Amygdala (tissue), 56 donors: ENCODE results near the gene RIT2.

ENCODE experiments used
- DNase-seq, 56 donors: peaks; one replicate each; lab custom pipeline; 2025; lab: John Stamatoyannopoulos, UW

The RIT2 gene

GRCh38 chr18:43017622-43018021 is 97.9 kb downstream of the RIT2 start:
- no peak for DNase-seq

DNA sequence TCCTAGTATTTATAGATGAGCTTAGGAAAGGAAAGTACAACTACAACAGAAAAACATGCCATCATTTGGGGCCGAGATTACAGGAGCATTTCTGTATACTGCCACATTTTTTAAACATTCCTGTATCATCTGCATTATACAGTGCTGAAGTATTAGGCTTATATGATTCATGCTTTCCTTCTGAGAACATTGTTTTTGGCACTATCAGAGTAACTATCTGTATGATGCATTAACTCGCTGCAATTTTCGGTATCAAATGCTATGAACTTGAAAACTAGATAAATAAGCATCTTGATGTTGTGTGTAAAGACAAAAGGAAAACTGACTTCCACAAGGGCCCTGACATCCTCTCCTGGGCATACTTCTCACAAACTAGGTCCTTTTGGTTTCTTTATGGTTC is 102.0 kb downstream of the RIT2 start:
- DNase-seq, result no peak

DNA sequence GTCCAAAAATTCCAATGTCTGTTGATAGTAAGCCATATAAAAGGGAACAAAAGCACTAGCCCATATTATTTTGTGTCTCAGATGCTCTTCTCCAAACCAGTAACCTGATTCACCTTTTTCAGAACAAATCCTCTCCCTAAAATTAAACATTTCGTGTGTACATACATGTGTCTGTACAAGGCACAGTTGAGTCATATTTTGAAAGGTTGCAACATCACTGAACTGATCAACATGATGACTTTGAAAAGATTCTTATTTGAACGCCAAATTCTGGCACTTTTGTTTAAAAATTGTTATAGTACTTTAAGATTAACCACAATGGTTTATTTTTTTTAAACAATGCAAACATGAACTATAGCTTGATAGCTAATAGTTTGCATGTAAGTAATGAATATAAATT is 102.5 kb downstream of the RIT2 start:
- no peak for DNase-seq

- DNase-seq, result no peak
These were observed 104.9 kb downstream of the RIT2 start for GRCh38 chr18:43010611-43011010.

DNA sequence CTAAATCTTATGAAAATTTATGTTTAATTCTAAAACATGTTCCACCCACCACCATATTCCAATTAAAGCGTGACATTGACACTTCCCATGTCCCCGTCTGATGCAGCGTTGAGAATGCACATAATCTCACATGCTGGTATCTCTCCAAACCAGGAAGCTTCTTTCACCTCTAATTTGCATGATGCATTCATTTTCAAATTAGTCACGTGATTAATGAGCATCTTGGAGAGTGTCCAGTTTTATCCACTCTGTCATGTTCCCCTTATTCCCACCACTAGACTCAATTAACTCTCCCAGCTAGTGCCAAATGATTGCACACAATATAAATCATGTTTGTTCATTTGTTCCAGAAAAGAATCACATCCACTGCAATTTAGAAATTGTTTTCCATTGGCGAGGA is 105.8 kb downstream of the RIT2 start:
- no peak for DNase-seq

- no peak for DNase-seq
These were observed 108.1 kb downstream of the RIT2 start for GRCh38 chr18:43007365-43007764.

- no peak for DNase-seq
These were observed 111.1 kb downstream of the RIT2 start for GRCh38 chr18:43004421-43004820.

- no peak for DNase-seq
These were observed 113.7 kb downstream of the RIT2 start for GRCh38 chr18:43001821-43002220.

- DNase-seq, result no peak
These were observed 118.7 kb downstream of the RIT2 start for GRCh38 chr18:42996824-42997223.

DNA sequence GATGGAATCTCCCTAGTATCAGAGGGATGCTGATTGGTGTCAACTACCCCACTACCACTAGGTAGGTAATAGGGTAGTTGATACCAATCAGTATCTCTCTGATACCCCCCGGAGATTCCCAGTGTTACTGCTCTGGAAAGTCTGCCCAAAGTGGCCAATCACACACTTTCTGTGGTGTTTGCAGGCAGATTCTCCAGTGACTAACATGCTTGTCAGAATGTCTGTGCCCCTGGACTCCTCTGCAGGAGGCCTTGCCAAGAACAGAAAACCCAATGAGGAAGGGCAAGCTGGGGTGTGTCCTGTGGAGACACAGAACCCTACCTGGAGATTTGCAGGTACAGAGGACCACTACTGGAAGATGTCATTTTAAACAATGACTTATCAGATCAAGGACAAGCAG is 135.1 kb downstream of the RIT2 start:
- DNase-seq, result no peak

DNA sequence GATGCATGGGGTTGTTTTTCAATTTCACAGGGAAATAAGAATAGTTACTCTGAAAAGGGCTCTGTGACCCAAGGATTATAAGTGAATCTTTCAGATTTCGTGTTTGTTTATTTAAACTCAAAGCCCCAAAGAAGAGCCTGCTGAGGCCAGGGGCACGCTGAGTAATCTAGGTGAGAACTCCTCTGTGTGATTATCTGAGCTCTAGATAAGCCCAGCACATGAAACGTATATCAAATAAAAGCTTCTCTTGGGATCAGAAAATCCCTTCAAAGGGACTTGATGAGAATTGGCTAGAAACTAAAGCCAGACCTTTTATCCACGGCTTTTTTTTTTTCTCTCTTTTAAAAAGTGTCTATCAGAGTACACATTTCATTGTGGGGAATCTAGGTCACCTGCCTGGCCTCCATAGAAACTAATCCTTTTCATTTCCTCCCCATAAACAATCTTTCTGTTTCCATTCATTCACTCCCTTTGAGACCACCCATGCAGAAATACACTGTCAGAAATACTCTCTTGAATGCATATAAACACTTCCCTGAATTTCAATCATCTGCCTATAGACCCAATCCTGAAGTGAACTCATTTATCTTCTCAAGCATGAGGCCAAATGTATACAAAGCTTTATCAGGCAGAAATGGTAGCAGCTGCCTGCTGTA is 137.4 kb downstream of the RIT2 start:
- DNase-seq, result no peak

GRCh38 chr18:42976869-42977590 is 138.5 kb downstream of the RIT2 start:
- no peak for DNase-seq

DNA sequence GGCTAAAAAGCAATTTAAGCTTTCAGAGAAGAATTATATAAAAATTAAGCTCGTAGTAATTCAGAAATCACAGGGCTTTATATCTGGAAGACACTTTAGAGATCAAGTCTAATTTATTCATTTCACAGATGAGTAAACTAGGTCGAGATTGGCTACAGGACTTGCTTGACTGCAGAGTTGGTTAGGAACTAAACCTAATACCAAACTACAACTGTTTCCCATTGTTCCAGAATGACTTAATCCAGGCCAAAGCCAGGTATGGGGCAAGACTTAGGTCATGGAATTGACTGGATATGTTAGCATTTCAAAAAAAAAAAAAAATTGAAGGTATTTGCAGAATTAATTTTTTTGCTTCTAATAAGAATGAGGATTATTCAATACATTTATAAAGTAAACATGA is 146.1 kb downstream of the RIT2 start:
- no peak for DNase-seq

GRCh38 chr18:42961298-42961697 is 154.2 kb downstream of the RIT2 start:
- no peak for DNase-seq

- DNase-seq, result no peak
These were observed 156.0 kb downstream of the RIT2 start for GRCh38 chr18:42959528-42959927.

- DNase-seq, result no peak
These were observed 157.1 kb downstream of the RIT2 start for GRCh38 chr18:42958353-42958752.

DNA sequence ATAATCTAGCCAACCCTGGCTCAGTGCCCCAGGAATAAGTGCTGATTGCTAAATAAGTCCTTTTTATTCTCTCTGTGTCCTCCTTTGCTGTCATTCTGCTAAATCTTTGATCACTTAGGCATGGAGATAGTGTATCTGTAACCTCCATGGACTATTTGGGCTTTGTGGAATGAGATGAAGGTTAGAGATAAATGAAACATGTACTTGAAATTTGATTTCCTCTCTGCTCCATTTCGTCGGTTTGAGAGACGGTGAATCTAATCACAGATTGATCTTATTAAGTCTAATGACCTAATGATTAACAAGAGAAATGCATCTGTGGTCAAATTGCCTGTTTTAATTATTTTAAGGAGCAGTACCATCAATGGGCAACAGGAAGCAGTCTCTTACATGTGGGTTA is 159.2 kb downstream of the RIT2 start:
- no peak for DNase-seq

DNA sequence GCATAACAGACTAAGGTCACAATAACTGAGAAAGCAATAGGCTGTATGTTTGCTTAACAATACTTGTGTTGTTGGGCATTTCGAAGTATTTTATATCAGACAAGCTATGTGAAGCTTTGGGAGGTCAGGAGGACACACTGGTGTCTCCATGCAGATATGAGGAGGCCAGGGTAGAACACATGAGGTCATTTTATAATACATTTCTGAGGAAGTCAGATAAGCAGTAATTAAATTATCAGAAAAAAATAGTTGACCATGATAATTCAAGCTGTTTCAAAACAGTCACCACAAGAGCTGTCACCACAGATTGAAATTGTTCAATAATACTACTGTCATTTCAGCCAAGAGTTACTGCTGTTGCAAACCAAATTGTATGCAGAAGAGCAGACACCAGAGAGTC is 160.6 kb downstream of the RIT2 start:
- no peak for DNase-seq

- no peak for DNase-seq
These were observed 162.2 kb downstream of the RIT2 start for GRCh38 chr18:42953306-42953705.

GRCh38 chr18:42950732-42951131 is 164.8 kb downstream of the RIT2 start:
- no peak for DNase-seq

- no peak for DNase-seq
These were observed 166.7 kb downstream of the RIT2 start for GRCh38 chr18:42948831-42949230.

DNA sequence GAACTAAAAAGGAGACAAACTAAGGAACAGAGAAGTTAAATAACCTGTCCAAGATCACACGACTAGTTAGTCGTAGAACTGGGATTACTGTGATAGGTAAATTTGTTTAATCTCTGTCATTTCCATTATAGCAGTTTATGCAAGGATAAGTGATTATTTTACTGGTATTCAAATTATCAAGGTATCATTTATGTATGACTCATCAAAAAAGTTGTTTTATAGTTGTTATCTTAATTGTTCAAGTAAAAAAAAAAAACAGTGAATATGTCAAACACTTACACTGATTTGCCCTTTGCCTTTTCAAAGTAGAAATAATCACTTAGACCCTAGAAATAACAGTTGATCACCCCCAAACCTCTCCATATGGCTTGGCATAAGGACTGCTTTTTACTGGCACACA is 173.6 kb downstream of the RIT2 start:
- DNase-seq, result no peak

- no peak for DNase-seq
These were observed 174.5 kb downstream of the RIT2 start for GRCh38 chr18:42941021-42941420.
